ENCODE results near the gene SMTN.

Gene SMTN

GRCh38 chr22:31099841-31100761 lies 19.0 kb downstream of the SMTN start:
- TF ChIP-seq CEBPB (IDR thresholded peaks at IDR 0.05), result no peak
- TF ChIP-seq EGR1 (IDR thresholded peaks at IDR 0.05), result no peak
- no peak for TF ChIP-seq EP300 (IDR thresholded peaks at IDR 0.05; ENCODE audit: borderline replicate concordance)
- no peak for TF ChIP-seq ZBTB7A (IDR thresholded peaks at IDR 0.05; ENCODE audit: low read depth)
- TF ChIP-seq NFIC (IDR thresholded peaks at IDR 0.05), result no peak
- TF ChIP-seq MAX (IDR thresholded peaks at IDR 0.05), result no peak
- TF ChIP-seq TCF12 (IDR thresholded peaks at IDR 0.05; ENCODE audit: low read depth), result no peak
- no peak for TF ChIP-seq RAD21 (IDR thresholded peaks at IDR 0.05; ENCODE audit: low read depth)
- TF ChIP-seq TAF1 (IDR thresholded peaks at IDR 0.05; ENCODE audit: low read depth), result no peak
- TF ChIP-seq FOXM1 (IDR thresholded peaks at IDR 0.05; ENCODE audit: borderline replicate concordance, low read depth), result no peak
- TF ChIP-seq, protein P1, sequence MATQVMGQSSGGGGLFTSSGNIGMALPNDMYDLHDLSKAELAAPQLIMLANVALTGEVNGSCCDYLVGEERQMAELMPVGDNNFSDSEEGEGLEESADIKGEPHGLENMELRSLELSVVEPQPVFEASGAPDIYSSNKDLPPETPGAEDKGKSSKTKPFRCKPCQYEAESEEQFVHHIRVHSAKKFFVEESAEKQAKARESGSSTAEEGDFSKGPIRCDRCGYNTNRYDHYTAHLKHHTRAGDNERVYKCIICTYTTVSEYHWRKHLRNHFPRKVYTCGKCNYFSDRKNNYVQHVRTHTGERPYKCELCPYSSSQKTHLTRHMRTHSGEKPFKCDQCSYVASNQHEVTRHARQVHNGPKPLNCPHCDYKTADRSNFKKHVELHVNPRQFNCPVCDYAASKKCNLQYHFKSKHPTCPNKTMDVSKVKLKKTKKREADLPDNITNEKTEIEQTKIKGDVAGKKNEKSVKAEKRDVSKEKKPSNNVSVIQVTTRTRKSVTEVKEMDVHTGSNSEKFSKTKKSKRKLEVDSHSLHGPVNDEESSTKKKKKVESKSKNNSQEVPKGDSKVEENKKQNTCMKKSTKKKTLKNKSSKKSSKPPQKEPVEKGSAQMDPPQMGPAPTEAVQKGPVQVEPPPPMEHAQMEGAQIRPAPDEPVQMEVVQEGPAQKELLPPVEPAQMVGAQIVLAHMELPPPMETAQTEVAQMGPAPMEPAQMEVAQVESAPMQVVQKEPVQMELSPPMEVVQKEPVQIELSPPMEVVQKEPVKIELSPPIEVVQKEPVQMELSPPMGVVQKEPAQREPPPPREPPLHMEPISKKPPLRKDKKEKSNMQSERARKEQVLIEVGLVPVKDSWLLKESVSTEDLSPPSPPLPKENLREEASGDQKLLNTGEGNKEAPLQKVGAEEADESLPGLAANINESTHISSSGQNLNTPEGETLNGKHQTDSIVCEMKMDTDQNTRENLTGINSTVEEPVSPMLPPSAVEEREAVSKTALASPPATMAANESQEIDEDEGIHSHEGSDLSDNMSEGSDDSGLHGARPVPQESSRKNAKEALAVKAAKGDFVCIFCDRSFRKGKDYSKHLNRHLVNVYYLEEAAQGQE (IDR thresholded peaks at IDR 0.05; ENCODE audit: low read depth), result no peak
- TF ChIP-seq, protein P2, sequence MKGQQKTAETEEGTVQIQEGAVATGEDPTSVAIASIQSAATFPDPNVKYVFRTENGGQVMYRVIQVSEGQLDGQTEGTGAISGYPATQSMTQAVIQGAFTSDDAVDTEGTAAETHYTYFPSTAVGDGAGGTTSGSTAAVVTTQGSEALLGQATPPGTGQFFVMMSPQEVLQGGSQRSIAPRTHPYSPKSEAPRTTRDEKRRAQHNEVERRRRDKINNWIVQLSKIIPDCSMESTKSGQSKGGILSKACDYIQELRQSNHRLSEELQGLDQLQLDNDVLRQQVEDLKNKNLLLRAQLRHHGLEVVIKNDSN (IDR thresholded peaks at IDR 0.05), result no peak
- TF ChIP-seq YY1 (IDR thresholded peaks at IDR 0.05; ENCODE audit: low read depth), result no peak
- TF ChIP-seq TEAD4 (IDR thresholded peaks at IDR 0.05), result no peak
- TF ChIP-seq CREB1 (IDR thresholded peaks at IDR 0.05; ENCODE audit: low read depth), result no peak

- TF ChIP-seq EGR1 (IDR thresholded peaks at IDR 0.05) (no peak), YY1 (IDR thresholded peaks at IDR 0.05; ENCODE audit: low read depth) (no peak), MAX (IDR thresholded peaks at IDR 0.05) (no peak), CREB1 (IDR thresholded peaks at IDR 0.05; ENCODE audit: low read depth) (no peak), RAD21 (IDR thresholded peaks at IDR 0.05; ENCODE audit: low read depth) (no peak), ZBTB7A (IDR thresholded peaks at IDR 0.05; ENCODE audit: low read depth) (no peak)
- TF ChIP-seq, protein P2 (IDR thresholded peaks at IDR 0.05), result no peak
These were observed 19.8 kb downstream of the SMTN start for GRCh38 chr22:31100762-31101525.

- peak; percentile 27; the same call in 1 of the 2 replicates for TF ChIP-seq CEBPB (IDR thresholded peaks at IDR 0.05)
- TF ChIP-seq EP300 (IDR thresholded peaks at IDR 0.05; ENCODE audit: borderline replicate concordance), result no peak
These were observed 21.4 kb downstream of the SMTN start for GRCh38 chr22:31102441-31103081.

DNA sequence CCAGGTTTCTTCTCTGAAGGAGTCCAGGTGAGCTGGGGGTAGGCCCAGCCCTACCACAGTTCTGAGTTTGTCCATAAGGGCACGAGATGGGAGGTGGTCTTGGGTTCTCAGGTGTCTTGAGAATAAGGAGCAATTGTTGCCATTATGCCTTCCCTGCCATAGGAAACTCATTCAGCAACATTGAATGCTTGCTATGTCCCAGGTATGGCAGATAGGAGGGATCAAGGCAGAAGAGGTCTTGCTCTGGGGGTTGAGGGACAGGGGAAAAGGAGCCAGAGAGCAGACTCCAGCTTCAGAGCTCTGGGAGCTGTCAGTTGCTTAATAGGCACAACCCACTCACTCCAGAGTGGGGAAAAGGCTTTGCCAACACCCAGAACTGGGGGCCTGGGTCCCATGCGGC lies 22.0 kb downstream of the SMTN start:
- TF ChIP-seq EP300 (IDR thresholded peaks at IDR 0.05; ENCODE audit: borderline replicate concordance), result no peak
- TF ChIP-seq, protein P2 (IDR thresholded peaks at IDR 0.05), result no peak
- no peak for TF ChIP-seq CREB1 (IDR thresholded peaks at IDR 0.05; ENCODE audit: low read depth)
- TF ChIP-seq TCF12 (IDR thresholded peaks at IDR 0.05; ENCODE audit: low read depth), result no peak
- TF ChIP-seq, protein P1 (IDR thresholded peaks at IDR 0.05; ENCODE audit: low read depth), result no peak
- no peak for TF ChIP-seq MAX (IDR thresholded peaks at IDR 0.05)
- TF ChIP-seq YY1 (IDR thresholded peaks at IDR 0.05; ENCODE audit: low read depth), result no peak

All from Ishikawa (cell line).